ENCODE data around the gene PLA2G4B.
A peak's percentile ranks its signal among the peaks of the same experiment; 100 is the strongest.

PLA2G4B gene

DNA sequence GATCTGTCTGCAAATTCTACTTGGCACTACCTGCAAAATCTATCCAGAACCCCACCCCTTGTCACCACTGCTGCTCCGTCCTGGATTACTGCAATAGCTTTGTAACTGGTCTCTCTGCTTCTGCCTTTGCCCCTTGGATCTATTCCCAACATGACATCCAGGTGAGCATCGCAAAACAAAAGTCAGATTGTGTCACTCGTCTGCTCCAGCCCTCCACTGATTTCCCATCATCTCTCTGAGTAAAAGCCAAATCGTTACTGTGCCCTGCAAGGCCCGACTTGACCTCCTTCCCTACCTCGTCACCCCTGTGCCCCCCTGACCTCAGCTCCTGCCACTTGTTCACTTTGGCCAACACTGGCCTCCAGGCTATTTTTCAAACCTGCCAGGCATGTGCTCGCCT, 45.8 kb downstream of the PLA2G4B start:
- no peaks in the 10 kb centered on the region for H3K9me3 Mint-ChIP-seq
- no peak overlapping the region for H3K4me3 Mint-ChIP-seq
- H3K4me1 Mint-ChIP-seq (ENCODE audit: low read depth) = peaks cover 25% of the 10 kb centered on the region
- no peak for DNase-seq
- H3K27me3 Mint-ChIP-seq = peaks cover 16% of the 10 kb centered on the region
- no peak overlapping the region for H3K27ac Mint-ChIP-seq
- H3K36me3 Mint-ChIP-seq (ENCODE audit: low read depth) = no peaks in the 10 kb centered on the region

DNA sequence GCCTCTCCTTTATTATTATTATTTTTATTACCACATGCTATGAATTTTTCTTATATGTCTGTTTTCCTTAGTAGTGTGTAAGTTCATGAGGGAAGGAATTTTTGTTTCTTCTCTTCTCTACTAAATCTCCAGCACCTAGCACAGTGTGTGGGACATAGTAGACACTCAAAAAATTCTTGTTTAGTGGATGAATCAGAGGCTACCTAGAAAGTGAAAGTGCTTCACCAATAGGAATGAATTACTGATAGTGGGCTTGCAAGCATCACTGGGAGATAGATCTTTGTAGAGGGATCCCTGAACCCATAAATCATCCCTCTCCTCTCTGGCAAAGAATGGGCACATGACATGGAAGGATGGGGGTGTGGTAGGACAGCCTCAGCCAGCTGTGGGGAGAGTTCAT, 46.7 kb downstream of the PLA2G4B start:
- H3K27ac Mint-ChIP-seq = no peak overlapping the region
- DNase-seq = no peak

DNA sequence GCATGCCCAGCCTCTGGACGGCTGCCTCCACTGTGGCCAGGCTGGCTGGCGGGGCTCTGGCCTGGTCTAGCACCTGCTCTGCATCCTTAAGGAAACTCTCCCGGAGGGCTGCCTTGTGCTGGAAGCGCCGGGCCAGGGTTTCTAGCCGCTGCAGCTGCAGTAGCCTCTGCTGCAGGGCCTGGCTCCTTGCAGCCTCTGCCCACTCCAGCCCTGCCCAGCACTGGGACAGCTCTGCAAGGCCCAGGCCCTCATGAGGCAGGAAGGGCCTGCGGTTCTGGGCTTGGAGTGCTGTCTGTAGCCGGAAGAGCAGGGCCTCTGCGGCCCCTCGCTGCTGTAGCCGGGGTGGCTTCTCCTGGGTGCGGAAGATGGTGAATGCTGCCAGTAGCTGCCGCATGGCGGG, 47.2 kb downstream of the PLA2G4B start:
- no peak overlapping the region for H3K4me3 Mint-ChIP-seq
- no peak overlapping the region for H3K27ac Mint-ChIP-seq
- H3K36me3 Mint-ChIP-seq (ENCODE audit: low read depth) = no peaks in the 10 kb centered on the region
- peaks cover 14% of the 10 kb centered on the region for H3K27me3 Mint-ChIP-seq
- no peak for DNase-seq
- H3K4me1 Mint-ChIP-seq (ENCODE audit: low read depth) = peaks cover 25% of the 10 kb centered on the region
- H3K9me3 Mint-ChIP-seq = no peaks in the 10 kb centered on the region

More for the DNA sequence above, 46.7 kb downstream of the PLA2G4B start:
- H3K4me1 Mint-ChIP-seq (ENCODE audit: low read depth) = peaks cover 25% of the 10 kb centered on the region
- H3K27me3 Mint-ChIP-seq = peaks cover 16% of the 10 kb centered on the region
- no peaks in the 10 kb centered on the region for H3K9me3 Mint-ChIP-seq
- no peaks in the 10 kb centered on the region for H3K36me3 Mint-ChIP-seq (ENCODE audit: low read depth)
- no peak overlapping the region for H3K4me3 Mint-ChIP-seq

DNA sequence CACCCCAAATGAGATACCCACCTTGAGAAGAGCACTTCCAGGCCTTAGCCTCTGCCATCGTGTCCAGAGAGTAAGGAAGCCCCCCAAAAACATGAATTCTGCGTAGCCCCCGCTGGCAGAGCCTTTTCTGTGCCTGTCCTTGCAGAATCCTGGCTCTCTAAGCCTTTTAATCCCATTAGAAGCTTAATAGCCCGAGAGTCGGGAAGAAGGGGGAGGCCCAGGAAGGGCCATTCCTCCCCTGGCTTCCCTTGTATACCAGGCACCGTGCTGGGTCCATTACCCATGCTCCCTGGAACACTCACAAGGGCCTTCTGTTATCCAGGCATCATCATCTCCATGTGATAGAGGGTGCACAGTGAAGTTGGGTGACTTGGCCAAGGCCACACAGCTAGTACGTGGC, 48.1 kb downstream of the PLA2G4B start:
- Mint-ChIP-seq H3K27me3 (peaks cover 6% of the 10 kb centered on the region), H3K36me3 (ENCODE audit: low read depth) (no peaks in the 10 kb centered on the region), H3K27ac (no peak overlapping the region), H3K9me3 (no peaks in the 10 kb centered on the region), H3K4me1 (ENCODE audit: low read depth) (peaks cover 19% of the 10 kb centered on the region), H3K4me3 (no peak overlapping the region)
- DNase-seq = no peak

DNA sequence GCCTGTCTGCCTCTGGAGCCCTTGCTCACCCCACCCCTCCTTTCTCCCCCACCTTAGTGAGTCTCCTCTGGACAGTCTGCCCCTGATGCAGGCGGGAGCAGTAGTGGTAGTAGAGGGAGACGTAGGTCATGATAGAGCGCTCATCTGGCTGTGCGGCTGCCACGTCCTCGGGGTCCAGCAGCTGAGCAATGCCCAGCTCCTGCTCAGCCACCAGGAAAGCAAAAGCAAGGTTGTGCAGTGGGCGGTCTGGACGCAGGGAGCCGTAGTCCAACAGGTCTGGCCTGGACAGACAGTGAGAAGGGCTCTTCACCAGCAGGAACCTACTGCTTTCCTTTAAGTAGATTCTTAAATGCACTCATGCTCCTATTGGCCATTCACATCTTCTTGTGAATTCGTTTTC, 48.5 kb downstream of the PLA2G4B start:
- Mint-ChIP-seq H3K36me3 (ENCODE audit: low read depth) (no peaks in the 10 kb centered on the region), H3K27ac (no peak overlapping the region), H3K4me1 (ENCODE audit: low read depth) (peaks cover 19% of the 10 kb centered on the region), H3K27me3 (peaks cover 6% of the 10 kb centered on the region), H3K4me3 (no peak overlapping the region), H3K9me3 (no peaks in the 10 kb centered on the region)
- DNase-seq = no peak

DNA sequence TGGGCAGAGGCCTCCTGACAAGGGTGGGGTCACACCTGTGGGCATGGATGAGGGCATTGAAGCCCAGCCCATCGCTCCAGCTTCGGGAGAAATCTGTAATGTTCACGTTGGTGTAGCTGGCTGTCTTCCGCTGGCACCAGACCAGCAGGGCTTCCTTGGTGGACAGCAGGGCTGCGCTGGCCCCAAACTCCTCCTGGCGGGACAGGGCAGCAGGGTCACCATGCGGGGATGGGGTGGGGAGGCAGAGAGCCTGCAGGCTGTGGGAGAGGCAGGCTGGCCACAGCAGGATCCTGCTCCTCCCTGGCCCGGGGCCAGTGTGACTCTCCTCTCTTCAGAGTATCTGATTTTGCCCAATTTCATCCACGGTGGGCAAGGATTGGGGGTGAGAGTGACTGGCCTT, 49.2 kb downstream of the PLA2G4B start:
- no peak overlapping the region for H3K4me3 Mint-ChIP-seq
- H3K27ac Mint-ChIP-seq = no peak overlapping the region
- H3K4me1 Mint-ChIP-seq (ENCODE audit: low read depth) = peaks cover 23% of the 10 kb centered on the region
- no peaks in the 10 kb centered on the region for H3K9me3 Mint-ChIP-seq
- H3K27me3 Mint-ChIP-seq = peaks cover under 1% of the 10 kb centered on the region
- H3K36me3 Mint-ChIP-seq (ENCODE audit: low read depth) = no peaks in the 10 kb centered on the region
- no peak for DNase-seq

DNA sequence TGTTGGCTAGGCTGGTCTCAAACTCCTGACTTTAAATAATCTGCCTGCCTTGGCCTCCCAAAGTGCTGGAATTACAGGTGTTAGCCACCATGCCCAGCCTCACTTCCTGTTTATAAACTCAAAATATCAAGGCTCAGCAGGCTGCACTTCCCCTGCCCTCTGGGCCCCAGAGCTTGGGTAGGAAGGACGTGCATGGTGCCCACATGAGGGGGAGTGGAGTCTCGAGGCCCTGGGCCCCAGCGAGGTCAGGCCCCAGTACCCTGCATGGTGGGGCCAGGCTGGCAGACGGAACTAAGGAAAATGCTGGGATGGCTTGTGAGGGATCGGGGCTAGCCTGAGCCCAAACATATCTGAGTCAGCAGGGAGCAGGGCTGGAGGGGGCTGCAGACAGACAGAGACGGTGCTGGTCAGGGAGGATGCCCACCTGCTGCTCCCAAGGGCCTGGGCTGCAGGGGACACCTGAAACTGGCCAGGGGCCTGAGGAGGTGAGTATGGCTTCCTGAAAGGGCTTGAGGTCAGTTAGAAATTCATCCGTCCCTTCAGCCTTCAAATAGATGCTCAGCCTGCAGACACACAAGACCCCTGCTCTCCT, 50.1 kb downstream of the PLA2G4B start:
- Mint-ChIP-seq H3K9me3 (no peaks in the 10 kb centered on the region), H3K4me3 (no peak overlapping the region), H3K36me3 (ENCODE audit: low read depth) (no peaks in the 10 kb centered on the region), H3K27me3 (no peaks in the 10 kb centered on the region), H3K27ac (peak overlapping the region; percentile 44), H3K4me1 (ENCODE audit: low read depth) (peaks cover 32% of the 10 kb centered on the region)
- no peak for DNase-seq

DNA sequence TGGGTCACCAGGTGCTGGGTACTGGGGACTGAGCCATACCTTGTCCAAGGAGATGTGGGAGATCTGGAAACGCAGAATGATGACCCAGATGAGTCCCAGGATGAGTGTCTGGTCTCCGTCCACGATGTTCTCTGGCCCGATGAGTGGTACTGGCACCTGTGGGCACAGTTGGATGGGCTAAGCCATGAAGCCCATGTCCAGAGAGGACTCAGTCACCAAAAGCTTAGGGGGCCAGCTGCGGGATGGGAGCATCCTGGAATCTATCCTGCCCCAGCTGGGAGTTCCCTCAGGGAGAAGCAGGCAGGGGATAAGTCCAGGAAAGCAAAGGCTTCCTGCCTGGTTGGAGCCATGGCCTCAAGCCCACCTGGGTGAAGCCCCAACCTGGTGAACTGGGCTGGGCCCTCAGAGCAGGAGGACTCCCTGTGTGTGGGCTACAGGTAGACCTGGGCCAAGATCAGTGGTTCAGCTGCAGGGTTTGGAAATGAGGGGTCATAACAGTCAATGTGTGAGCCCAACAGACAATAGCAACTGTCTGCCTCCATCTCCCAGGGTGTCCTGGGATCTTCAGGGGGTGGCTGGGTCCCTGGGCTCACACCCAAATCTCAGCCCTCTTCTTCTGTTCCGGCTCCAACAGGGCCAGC, 51.5 kb downstream of the PLA2G4B start:
- DNase-seq = no peak
- H3K27ac Mint-ChIP-seq = no peak overlapping the region
- H3K27me3 Mint-ChIP-seq = no peaks in the 10 kb centered on the region
- peaks cover 46% of the 10 kb centered on the region for H3K4me1 Mint-ChIP-seq (ENCODE audit: low read depth)
- no peaks in the 10 kb centered on the region for H3K36me3 Mint-ChIP-seq (ENCODE audit: low read depth)
- H3K4me3 Mint-ChIP-seq = no peak overlapping the region
- no peaks in the 10 kb centered on the region for H3K9me3 Mint-ChIP-seq

DNA sequence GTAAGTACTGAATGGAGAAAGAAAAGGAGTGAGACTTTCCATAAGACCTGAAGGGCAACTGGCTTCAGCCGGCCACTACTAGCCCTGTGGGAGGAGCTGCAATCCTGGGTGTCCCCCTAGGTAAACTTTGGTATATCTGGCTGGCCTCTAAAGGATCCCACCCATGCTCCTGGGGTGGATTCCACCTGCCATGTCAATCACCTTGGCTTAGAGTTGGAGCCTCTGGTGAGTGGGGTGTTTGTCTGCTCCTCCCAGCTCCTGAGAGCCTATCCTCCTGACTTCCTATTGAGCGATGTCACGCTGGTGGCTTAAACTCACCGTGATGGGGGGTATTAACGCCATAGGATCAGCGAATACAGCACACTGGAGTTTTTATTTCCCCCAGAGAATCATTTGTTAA, 52.6 kb downstream of the PLA2G4B start:
- H3K27ac Mint-ChIP-seq = no peak overlapping the region
- H3K36me3 Mint-ChIP-seq (ENCODE audit: low read depth) = no peaks in the 10 kb centered on the region
- DNase-seq = no peak
- no peak overlapping the region for H3K4me3 Mint-ChIP-seq
- H3K27me3 Mint-ChIP-seq = no peaks in the 10 kb centered on the region
- H3K9me3 Mint-ChIP-seq = no peaks in the 10 kb centered on the region
- peaks cover 48% of the 10 kb centered on the region for H3K4me1 Mint-ChIP-seq (ENCODE audit: low read depth)

DNA sequence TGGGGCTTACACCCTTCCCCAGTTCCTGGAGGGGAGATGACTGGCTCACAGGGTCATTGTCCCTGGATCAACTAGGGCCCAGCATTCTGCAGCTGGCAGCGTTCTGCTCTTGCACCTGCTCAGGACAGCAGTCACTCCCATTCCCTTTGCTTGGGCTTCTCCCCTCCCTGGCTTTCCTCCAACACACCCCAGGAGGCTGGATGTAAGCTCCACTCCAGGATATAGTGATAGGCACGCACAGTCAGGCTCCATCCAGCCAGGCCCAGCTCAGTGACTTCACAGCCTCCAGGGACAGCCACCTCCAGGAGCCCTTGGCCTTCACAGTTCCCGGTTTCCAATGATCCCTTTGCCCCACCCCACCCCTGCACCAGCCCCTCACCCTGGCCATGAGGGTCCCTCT, 53.3 kb downstream of the PLA2G4B start:
- Mint-ChIP-seq H3K36me3 (ENCODE audit: low read depth) (no peaks in the 10 kb centered on the region), H3K4me3 (no peak overlapping the region), H3K27ac (peak overlapping the region; percentile 84), H3K27me3 (no peaks in the 10 kb centered on the region), H3K9me3 (no peaks in the 10 kb centered on the region), H3K4me1 (ENCODE audit: low read depth) (peaks cover 48% of the 10 kb centered on the region)
- DNase-seq = no peak

DNA sequence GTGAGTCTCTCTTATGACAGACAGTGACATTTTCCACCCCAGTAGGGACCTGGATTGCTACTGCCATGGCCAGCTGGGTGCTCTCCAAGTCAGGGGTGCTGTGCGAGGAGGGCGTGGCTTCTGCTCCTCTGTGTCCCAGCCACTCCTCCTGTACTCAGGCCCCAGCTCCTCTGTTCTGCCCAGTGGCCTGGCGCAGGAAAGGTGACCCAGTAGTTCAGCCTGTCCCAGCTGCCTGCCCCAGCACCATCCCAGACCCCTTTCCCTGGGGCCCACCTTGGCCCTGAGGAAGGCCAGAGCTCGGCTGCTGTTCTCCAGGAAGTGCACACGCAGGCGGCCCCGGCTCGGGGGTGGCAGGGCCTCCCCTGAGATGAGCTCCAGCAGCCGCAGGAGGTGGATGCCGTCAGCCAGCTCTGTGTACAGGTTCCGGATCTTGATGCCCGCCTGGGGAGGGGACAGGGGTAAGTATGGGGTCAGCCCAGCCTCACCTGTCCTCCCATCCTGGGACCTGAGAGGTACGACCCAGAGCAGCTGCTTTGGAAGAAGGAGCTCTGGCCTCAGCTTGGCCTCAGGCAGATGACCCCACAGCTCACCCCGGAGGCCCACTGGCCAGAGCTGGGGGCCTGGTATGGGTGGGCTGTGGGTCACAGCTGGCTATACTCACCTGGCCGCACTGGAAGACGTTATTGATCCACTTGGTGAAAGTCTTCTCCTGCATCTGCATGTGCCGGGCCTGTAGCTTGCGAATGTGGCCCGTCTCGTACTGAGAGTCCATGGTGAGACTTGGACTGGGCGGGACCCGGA, 54.2 kb downstream of the PLA2G4B start:
- H3K4me3 Mint-ChIP-seq = peak overlapping the region; percentile 52
- H3K27ac Mint-ChIP-seq = peak overlapping the region; percentile 84
- no peaks in the 10 kb centered on the region for H3K9me3 Mint-ChIP-seq
- peak; percentile 55 for DNase-seq
- peaks cover 44% of the 10 kb centered on the region for H3K4me1 Mint-ChIP-seq (ENCODE audit: low read depth)
- no peaks in the 10 kb centered on the region for H3K27me3 Mint-ChIP-seq
- peaks cover 7% of the 10 kb centered on the region for H3K36me3 Mint-ChIP-seq (ENCODE audit: low read depth)

DNA sequence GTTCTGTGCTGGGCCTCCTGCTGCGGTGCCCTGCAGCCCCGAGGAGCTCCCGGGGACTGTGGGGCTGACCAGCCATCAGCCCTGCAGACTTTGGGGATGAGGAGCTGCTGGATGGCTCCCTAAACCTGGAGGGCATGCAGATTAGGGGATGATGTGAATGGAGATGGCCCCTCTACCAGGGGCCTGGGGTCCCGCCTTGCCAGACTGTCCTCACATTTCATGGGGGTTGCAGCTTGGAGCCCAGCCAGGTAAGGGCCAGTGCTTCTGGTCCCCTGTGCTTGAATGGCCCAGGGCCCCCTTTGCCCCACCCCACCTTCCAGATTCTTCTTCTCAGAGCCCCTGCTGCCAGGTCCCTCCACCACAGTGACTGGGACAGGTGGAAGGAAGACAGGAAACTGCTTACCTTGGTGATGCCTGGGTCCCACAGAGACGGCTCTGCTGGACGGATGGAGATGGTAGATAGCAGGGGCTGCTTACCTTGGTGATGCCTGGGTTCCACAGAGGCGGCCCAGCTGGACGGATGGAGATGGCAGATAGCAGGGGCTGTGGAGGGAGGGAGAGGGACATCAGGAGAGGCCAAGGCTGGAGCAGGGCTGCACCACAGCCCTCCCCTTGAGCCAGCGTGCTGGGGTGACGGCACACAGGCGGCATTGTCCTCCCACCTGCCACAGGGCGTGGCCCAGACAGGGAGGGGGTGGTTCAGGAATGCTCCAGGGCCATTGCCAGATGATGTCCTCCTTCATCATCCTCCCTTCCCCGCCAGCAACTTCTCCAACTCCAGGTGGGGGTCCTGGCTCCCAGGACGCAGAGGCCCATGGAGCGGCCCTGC, 55.0 kb downstream of the PLA2G4B start, which contains the start of gene SPTBN5:
SPTBN5 (minus strand) TSS at position 632 of the 829 bp plus-strand sequence; CDS start at position 76, 556 bp downstream.
- Mint-ChIP-seq H3K4me3 (peak within 1 kb of the TSS; percentile 52), H3K4me1 (ENCODE audit: low read depth) (peaks cover 37% of the 10 kb centered on the region), H3K27me3 (no peaks in the 10 kb centered on the region), H3K27ac (peak within 1 kb of the TSS; percentile 87), H3K36me3 (ENCODE audit: low read depth) (peaks cover 14% of the 10 kb centered on the region), H3K9me3 (no peaks in the 10 kb centered on the region)
- no peak for DNase-seq

DNA sequence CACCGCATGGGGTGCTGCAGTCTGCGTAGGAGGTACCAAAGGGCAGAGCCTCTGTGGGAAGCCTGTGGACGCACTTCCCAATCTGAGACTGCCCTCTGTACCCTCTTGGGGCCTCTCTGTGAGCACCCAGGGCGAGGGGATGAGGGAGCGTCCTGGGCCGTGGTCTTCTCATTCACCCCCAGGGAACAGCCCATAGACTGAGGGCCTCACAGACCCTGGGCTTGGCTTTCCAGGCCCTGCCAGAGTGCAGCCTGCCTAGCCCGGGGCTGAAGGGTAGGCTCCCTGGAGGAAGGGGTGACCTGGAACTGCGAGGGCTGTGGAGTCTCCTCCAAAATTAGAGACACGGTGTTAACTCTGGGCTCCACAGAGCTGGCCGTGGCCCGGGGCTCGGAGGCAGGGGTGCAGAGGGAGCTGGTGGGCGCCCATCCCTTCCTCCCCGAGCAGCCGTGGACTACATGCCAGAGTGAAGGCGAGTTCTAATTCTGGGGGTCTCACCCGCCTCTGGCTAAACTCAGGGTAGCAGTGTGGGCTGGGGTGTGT, 55.7 kb downstream of the PLA2G4B start:
- H3K9me3 Mint-ChIP-seq = no peaks in the 10 kb centered on the region
- H3K27ac Mint-ChIP-seq = peak overlapping the region; percentile 87
- H3K4me3 Mint-ChIP-seq = peak overlapping the region; percentile 39
- H3K36me3 Mint-ChIP-seq (ENCODE audit: low read depth) = peaks cover 19% of the 10 kb centered on the region
- no peaks in the 10 kb centered on the region for H3K27me3 Mint-ChIP-seq
- peaks cover 34% of the 10 kb centered on the region for H3K4me1 Mint-ChIP-seq (ENCODE audit: low read depth)
- DNase-seq = no peak

DNA sequence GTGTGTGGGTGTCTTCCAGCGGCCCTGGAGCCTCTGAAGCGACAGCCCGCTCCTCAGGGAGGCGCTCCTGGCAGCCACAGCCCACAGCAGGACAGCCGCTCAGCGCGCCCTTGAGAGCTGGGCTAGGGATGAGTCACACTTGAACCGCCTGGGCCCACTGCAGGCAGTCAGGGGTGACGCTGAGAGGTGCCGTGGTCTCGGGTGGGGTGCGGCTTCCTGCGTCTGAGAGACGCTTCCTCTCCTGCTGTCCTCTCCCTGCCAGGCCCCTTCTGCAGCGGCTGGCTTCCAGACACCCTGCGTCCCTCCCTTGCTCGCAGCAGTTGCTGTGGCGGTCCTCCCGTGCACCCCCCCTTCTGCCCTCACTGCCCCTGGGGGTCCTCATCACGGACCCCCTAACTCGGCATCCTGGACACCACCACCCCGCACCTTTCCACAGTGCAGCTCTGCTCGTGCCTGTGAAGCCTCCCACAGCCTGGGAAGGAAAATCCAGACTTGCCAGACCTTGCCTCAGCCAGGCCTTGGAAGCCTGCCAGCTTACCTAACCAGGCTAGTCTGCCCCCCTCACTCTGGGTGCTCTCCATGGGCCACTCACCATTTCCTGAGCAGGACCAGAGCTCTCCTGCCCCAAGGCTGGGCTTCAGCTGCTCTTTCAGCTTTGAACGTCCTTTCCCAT, 56.3 kb downstream of the PLA2G4B start:
- H3K36me3 Mint-ChIP-seq (ENCODE audit: low read depth) = peaks cover 25% of the 10 kb centered on the region
- H3K27me3 Mint-ChIP-seq = no peaks in the 10 kb centered on the region
- H3K4me3 Mint-ChIP-seq = peak overlapping the region; percentile 39
- peaks cover 34% of the 10 kb centered on the region for H3K4me1 Mint-ChIP-seq (ENCODE audit: low read depth)
- DNase-seq = peak; percentile 78
- H3K27ac Mint-ChIP-seq = peak overlapping the region; percentile 87
- H3K9me3 Mint-ChIP-seq = no peaks in the 10 kb centered on the region
